WTC11 (cell line): ENCODE results near the gene KLF2. TPM values are rescaled to one million over a fixed set of nuclear protein-coding genes. Genes with fewer than 3 reads are reported as not detected.

ENCODE experiments used
- ATAC-seq: fragments of 200-7000 bp; cut with Tn5 transposase; 2 replicates; pipeline ENCODE4 v1.10.0; 2021; ENCODE audit warnings: mild to moderate bottlenecking, moderate library complexity
- CTCF ChIA-PET: fragments of 300-600 bp; sonication (Branson Sonifier 250); formaldehyde crosslinking; loops from one replicate; lab custom pipeline; 2021; ENCODE audit warnings: antibody characterized with exemption; lab: Charles Lee
- POLR2A ChIA-PET: fragments of 350-600 bp; sonication (Branson Sonifier 250); formaldehyde crosslinking; loops from one replicate; lab custom pipeline; 2021; ENCODE audit warnings: antibody characterized with exemption; lab: Charles Lee
- DNase-seq: peaks from one replicate; pipeline ENCODE4 v3.0.0; 2021; ENCODE audit warnings: low spot score
- H3K27ac Mint-ChIP-seq: 2 replicates; pipeline ENCODE4 v1.8.0; 2021; ENCODE audit warnings: mixed read lengths
- H3K27me3 Mint-ChIP-seq: 2 replicates; pipeline ENCODE4 v1.8.0; 2021; ENCODE audit warnings: low read depth, mild to moderate bottlenecking, moderate library complexity, mixed read lengths
- H3K36me3 Mint-ChIP-seq: 2 replicates; pipeline ENCODE4 v1.8.0; 2021; ENCODE audit warnings: mixed read lengths
- H3K4me1 Mint-ChIP-seq: 2 replicates; pipeline ENCODE4 v1.8.0; 2022; ENCODE audit warnings: mixed read lengths
- H3K4me3 Mint-ChIP-seq: 2 replicates; pipeline ENCODE4 v1.8.0; 2021; ENCODE audit warnings: mild to moderate bottlenecking, moderate library complexity, mixed read lengths
- H3K9me3 Mint-ChIP-seq: 2 replicates; pipeline ENCODE4 v1.8.0; 2021; ENCODE audit warnings: mixed read lengths
- AFF4 ChIP-seq: sonication (generic); formaldehyde crosslinking; IDR thresholded peaks from 2 replicates; pipeline ENCODE4 v1.8.1; 2023; ENCODE audit warnings: mild to moderate bottlenecking, missing genetic modification reagents, borderline replicate concordance
- E2F4 ChIP-seq: sonication (generic); formaldehyde crosslinking; IDR thresholded peaks from 2 replicates; pipeline ENCODE4 v1.8.1; 2022; ENCODE audit warnings: low read depth, mild to moderate bottlenecking, moderate library complexity, missing genetic modification reagents, borderline replicate concordance
- FOXK1 ChIP-seq: sonication (generic); formaldehyde crosslinking; IDR thresholded peaks from 2 replicates; pipeline ENCODE4 v1.8.0; 2022; ENCODE audit warnings: mild to moderate bottlenecking, moderate library complexity, missing genetic modification reagents
- FOXP4 ChIP-seq: sonication (generic); formaldehyde crosslinking; IDR thresholded peaks from 2 replicates; pipeline ENCODE4 v1.8.0; 2022; ENCODE audit warnings: mild to moderate bottlenecking, missing genetic modification reagents
- JUN ChIP-seq: sonication (generic); formaldehyde crosslinking; IDR thresholded peaks from 2 replicates; pipeline ENCODE4 v1.8.0; 2023; ENCODE audit warnings: mild to moderate bottlenecking, missing genetic modification reagents
- KAT7 ChIP-seq: sonication (generic); formaldehyde crosslinking; IDR thresholded peaks from 2 replicates; pipeline ENCODE4 v1.8.1; 2023; ENCODE audit warnings: missing genetic modification reagents, mild to moderate bottlenecking, borderline replicate concordance
- NFE2L1 ChIP-seq: sonication (generic); formaldehyde crosslinking; IDR thresholded peaks from 2 replicates; pipeline ENCODE4 v1.8.1; 2023; ENCODE audit warnings: missing genetic modification reagents
- NR2C2 ChIP-seq: sonication (generic); formaldehyde crosslinking; IDR thresholded peaks from 2 replicates; pipeline ENCODE4 v1.8.0; 2022; ENCODE audit warnings: mild to moderate bottlenecking, missing genetic modification reagents
- PRDM15 ChIP-seq: sonication (generic); formaldehyde crosslinking; IDR thresholded peaks from 2 replicates; pipeline ENCODE4 v1.8.0; 2022; ENCODE audit warnings: missing genetic modification reagents
- PREB ChIP-seq: sonication (generic); formaldehyde crosslinking; IDR thresholded peaks from 2 replicates; pipeline ENCODE4 v1.8.1; 2022; ENCODE audit warnings: mild to moderate bottlenecking, missing genetic modification reagents, moderate library complexity, borderline replicate concordance
- RORB ChIP-seq: fragments of 250-450 bp; sonication (Bioruptor Pico); IDR thresholded peaks from 2 replicates; pipeline ENCODE4 v1.9.0; 2021; ENCODE audit warnings: mild to moderate bottlenecking
- ZNF423 ChIP-seq: fragments of 250-450 bp; sonication (Bioruptor Pico); IDR thresholded peaks from 2 replicates; pipeline ENCODE4 v2.1.2; 2022; ENCODE audit warnings: mild to moderate bottlenecking, moderate library complexity
- ZNF512 ChIP-seq: sonication (generic); formaldehyde crosslinking; IDR thresholded peaks from 2 replicates; pipeline ENCODE4 v1.8.1; 2022; ENCODE audit warnings: missing genetic modification reagents, borderline replicate concordance
- ZSCAN18 ChIP-seq: fragments of 250-450 bp; sonication (Bioruptor Pico); IDR thresholded peaks from 2 replicates; pipeline ENCODE4 v2.1.2; 2022; ENCODE audit warnings: mild to moderate bottlenecking, moderate library complexity
- total RNA-seq: library from RNA; stranded (reverse); gene quantifications from 3 replicates; pipeline ENCODE4 v1.2.3, GENCODE V29; 2021

KLF2 gene
- total RNA-seq, 1 experiment from 2014 or later = 1.1 TPM

- DNase-seq (no peak), ATAC-seq (no peak)
- Mint-ChIP-seq H3K4me1 (no peaks in the 10 kb centered on the region), H3K27ac (no peak overlapping the region), H3K4me3 (no peak overlapping the region), H3K9me3 (peaks cover 3% of the 10 kb centered on the region; the same call in 1 of the 2 replicates), H3K36me3 (no peaks in the 10 kb centered on the region), H3K27me3 (peaks cover 37% of the 10 kb centered on the region)
- CTCF ChIA-PET = interaction anchor here (1.1 kb wide), 1 partner anchor 50 kb away, joined by 3 read pairs; no protein-coding TSS in a partner anchor
- POLR2A ChIA-PET = no interaction called here
- no peak for TF ChIP-seq ZSCAN18 (CRISPR knock-in tag)
- no peak for TF ChIP-seq E2F4
- no peak for TF ChIP-seq ZNF423
- no peak for TF ChIP-seq ZNF512 (CRISPR knock-in tag)
- TF ChIP-seq PREB (CRISPR knock-in tag) = no peak
- no peak for TF ChIP-seq NFE2L1
- no peak for TF ChIP-seq PRDM15
- no peak for TF ChIP-seq JUN (CRISPR knock-in tag)
- TF ChIP-seq FOXP4 (CRISPR knock-in tag) = no peak
- TF ChIP-seq KAT7 (CRISPR knock-in tag) = no peak
- TF ChIP-seq FOXK1 (CRISPR knock-in tag) = no peak
- TF ChIP-seq NR2C2 (CRISPR knock-in tag) = no peak
- TF ChIP-seq AFF4 (CRISPR knock-in tag) = no peak
- TF ChIP-seq RORB = no peak
Measured at GRCh38 chr19:16333001-16333586, 8.5 kb downstream of the KLF2 start.
